PC-3 (cell line): ENCODE measurements around the gene LUC7L. TPM values are rescaled to one million over a fixed set of nuclear protein-coding genes. Genes with fewer than 3 reads are reported as not detected.

Experiments
- ATAC-seq: fragments of 200-7000 bp; cut with Tn5 transposase; 2 replicates; pipeline ENCODE4 v1.9.1; 2020; ENCODE audit warnings: mild to moderate bottlenecking, moderate library complexity
- BruUV-seq: library from RNA; stranded (reverse); fragments of 400-500 nt; replicated peaks from 2 replicates; lab custom pipeline; 2021; lab: Mats Ljungman, UMichigan
- CTCF ChIA-PET: fragments of 300-600 bp; sonication (Branson Sonifier 250); formaldehyde crosslinking; loops from one replicate; lab custom pipeline; 2022; ENCODE audit warnings: antibody characterized with exemption; lab: Charles Lee
- POLR2A ChIA-PET: fragments of 300-600 bp; sonication (Branson Sonifier 250); formaldehyde crosslinking; loops from one replicate; lab custom pipeline; 2022; ENCODE audit warnings: antibody characterized with exemption; ENCODE audit not compliant: unreplicated experiment; lab: Charles Lee
- DNase-seq: peaks from one replicate; pipeline ENCODE4 v3.0.0-alpha.2; 2015
- H2AFZ ChIP-seq: fragments of 300-600 bp; sonication (generic); 2 replicates; pipeline ENCODE4 v1.6.0; 2016; ENCODE audit warnings: antibody characterized with exemption, low read length
- H3F3A ChIP-seq: fragments of 300-600 bp; sonication (generic); one replicate; pipeline ENCODE4 v1.6.0; 2017; ENCODE audit warnings: antibody characterized with exemption, low read length, control low read depth, mild to moderate bottlenecking; ENCODE audit not compliant: unreplicated experiment
- H3K27ac ChIP-seq: fragments of 300-600 bp; sonication (generic); 2 replicates; pipeline ENCODE4 v1.5.1; 2016; ENCODE audit warnings: mild to moderate bottlenecking, low read length
- H3K27me3 ChIP-seq: fragments of 300-600 bp; sonication (generic); 2 replicates; pipeline ENCODE4 v1.6.1; 2016; ENCODE audit warnings: low read length, mixed read lengths
- H3K36me3 ChIP-seq: fragments of 300-600 bp; sonication (generic); 2 replicates; pipeline ENCODE4 v1.6.1; 2016; ENCODE audit warnings: low read depth, mixed run types, low read length, mixed read lengths
- H3K4me1 ChIP-seq: fragments of 300-600 bp; sonication (generic); 2 replicates; pipeline ENCODE4 v1.5.1; 2016; ENCODE audit warnings: low read length; ENCODE audit not compliant: insufficient read depth
- H3K4me2 ChIP-seq: fragments of 300-600 bp; sonication (generic); 2 replicates; pipeline ENCODE4 v1.6.0; 2016; ENCODE audit warnings: low read length
- H3K4me3 ChIP-seq: fragments of 300-600 bp; sonication (generic); 2 replicates; pipeline ENCODE4 v1.5.1; 2016; ENCODE audit warnings: mild to moderate bottlenecking, low read length, mixed read lengths
- H3K79me2 ChIP-seq: fragments of 300-600 bp; sonication (generic); 2 replicates; pipeline ENCODE4 v1.6.1; 2017; ENCODE audit warnings: low read length, mixed read lengths
- H3K9ac ChIP-seq: fragments of 300-600 bp; sonication (generic); 2 replicates; pipeline ENCODE4 v1.6.0; 2016; ENCODE audit warnings: mild to moderate bottlenecking, low read length
- H3K9me2 ChIP-seq: fragments of 300-600 bp; sonication (generic); replicated peaks from 2 replicates; pipeline ENCODE4 v1.6.1; 2016; ENCODE audit warnings: mixed run types, low read length, mixed read lengths
- H3K9me3 ChIP-seq: fragments of 300-600 bp; sonication (generic); 2 replicates; pipeline ENCODE4 v1.6.1; 2016; ENCODE audit warnings: low read length, mixed read lengths
- H4K20me1 ChIP-seq: fragments of 300-600 bp; sonication (generic); 2 replicates; pipeline ENCODE4 v1.6.1; 2016; ENCODE audit warnings: low read length, mixed read lengths
- EZH2 ChIP-seq: fragments of 300-600 bp; sonication (generic); IDR thresholded peaks from one replicate; pipeline ENCODE4 v1.6.1; 2017; ENCODE audit warnings: antibody characterized with exemption, mild to moderate bottlenecking, low read length; ENCODE audit not compliant: unreplicated experiment
- EZH2phosphoT487 ChIP-seq: fragments of 300-600 bp; sonication (generic); IDR thresholded peaks from 2 replicates; pipeline ENCODE4 v1.6.1; 2018; ENCODE audit warnings: mild to moderate bottlenecking, antibody characterized with exemption, low read length, borderline replicate concordance
- intact Hi-C: fragments of 100-400 bp; cut with micrococcal nuclease; formaldehyde crosslinking; loops from 2 replicates; pipeline ENCODE4 v1.9.0; 2023
- total RNA-seq: library from RNA; depleted of rRNA; stranded (reverse); fragments of >200 nt; gene quantifications from 2 replicates; pipeline ENCODE4 v1.2.3, GENCODE V29; 2014
- TF ChIP-seq, protein P1 (sequence below): fragments of 300-600 bp; sonication (generic); conservative IDR thresholded peaks from 2 replicates; pipeline ENCODE4 v1.5.1; 2017; ENCODE audit warnings: antibody characterized with exemption, low read depth, mild to moderate bottlenecking, low read length

Gene LUC7L
- total RNA-seq, 1 experiment from 2014 or later: 46.0 TPM

DNA sequence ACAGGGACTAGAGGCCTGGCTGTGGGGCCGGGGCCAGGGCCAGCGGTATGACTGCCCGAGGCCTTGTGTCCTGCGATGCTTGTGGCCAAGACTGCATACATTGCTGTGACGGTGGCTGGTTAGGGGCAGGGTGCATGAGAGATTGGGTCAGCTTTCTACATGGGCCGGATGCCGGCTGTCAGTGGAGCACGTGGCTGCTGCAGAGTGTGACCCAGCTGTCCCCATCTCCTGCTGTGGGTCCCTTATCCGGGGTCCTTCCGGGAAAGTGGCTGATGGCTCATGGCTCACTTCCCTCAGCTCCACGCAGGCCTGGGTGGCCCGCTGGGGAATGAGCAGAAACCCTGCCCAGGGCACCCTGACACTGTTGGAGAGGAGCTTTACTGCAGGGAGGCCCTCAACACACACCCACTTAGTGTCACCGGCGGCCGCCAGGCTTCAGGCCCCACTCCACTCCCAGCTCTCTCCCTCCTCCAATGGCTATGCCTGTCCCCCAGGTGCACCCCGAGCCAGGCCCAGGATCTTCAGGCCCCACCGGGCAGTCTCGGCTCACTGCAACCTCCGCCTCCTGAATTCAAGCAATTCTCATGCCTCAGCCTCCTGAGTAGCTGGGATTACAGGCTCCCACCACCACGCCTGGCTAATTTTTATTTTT, 47.3 kb upstream of the LUC7L start:
- Histone ChIP-seq H3F3A (no peaks in the 10 kb centered on the region), H3K4me3 (no peak overlapping the region), H3K27me3 (peaks cover 10% of the 10 kb centered on the region), H3K79me2 (no peaks in the 10 kb centered on the region), H4K20me1 (no peaks in the 10 kb centered on the region), H3K4me1 (no peaks in the 10 kb centered on the region), H3K9ac (no peak overlapping the region), H3K9me2 (no peaks in the 10 kb centered on the region), H3K4me2 (no peak overlapping the region), H3K36me3 (no peaks in the 10 kb centered on the region), H3K27ac (no peak overlapping the region), H2AFZ (no peak overlapping the region), H3K9me3 (no peaks in the 10 kb centered on the region)
- intact Hi-C loops: no loop called here
- ChIA-PET POLR2A (no interaction called here), CTCF (no interaction called here)
- TF ChIP-seq EZH2phosphoT487 (no peak), EZH2 (no peak)
- TF ChIP-seq, protein P1, sequence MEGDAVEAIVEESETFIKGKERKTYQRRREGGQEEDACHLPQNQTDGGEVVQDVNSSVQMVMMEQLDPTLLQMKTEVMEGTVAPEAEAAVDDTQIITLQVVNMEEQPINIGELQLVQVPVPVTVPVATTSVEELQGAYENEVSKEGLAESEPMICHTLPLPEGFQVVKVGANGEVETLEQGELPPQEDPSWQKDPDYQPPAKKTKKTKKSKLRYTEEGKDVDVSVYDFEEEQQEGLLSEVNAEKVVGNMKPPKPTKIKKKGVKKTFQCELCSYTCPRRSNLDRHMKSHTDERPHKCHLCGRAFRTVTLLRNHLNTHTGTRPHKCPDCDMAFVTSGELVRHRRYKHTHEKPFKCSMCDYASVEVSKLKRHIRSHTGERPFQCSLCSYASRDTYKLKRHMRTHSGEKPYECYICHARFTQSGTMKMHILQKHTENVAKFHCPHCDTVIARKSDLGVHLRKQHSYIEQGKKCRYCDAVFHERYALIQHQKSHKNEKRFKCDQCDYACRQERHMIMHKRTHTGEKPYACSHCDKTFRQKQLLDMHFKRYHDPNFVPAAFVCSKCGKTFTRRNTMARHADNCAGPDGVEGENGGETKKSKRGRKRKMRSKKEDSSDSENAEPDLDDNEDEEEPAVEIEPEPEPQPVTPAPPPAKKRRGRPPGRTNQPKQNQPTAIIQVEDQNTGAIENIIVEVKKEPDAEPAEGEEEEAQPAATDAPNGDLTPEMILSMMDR: no peak
- no peak for DNase-seq
- BruUV-seq: no TSS peak
- no peak for ATAC-seq

DNA sequence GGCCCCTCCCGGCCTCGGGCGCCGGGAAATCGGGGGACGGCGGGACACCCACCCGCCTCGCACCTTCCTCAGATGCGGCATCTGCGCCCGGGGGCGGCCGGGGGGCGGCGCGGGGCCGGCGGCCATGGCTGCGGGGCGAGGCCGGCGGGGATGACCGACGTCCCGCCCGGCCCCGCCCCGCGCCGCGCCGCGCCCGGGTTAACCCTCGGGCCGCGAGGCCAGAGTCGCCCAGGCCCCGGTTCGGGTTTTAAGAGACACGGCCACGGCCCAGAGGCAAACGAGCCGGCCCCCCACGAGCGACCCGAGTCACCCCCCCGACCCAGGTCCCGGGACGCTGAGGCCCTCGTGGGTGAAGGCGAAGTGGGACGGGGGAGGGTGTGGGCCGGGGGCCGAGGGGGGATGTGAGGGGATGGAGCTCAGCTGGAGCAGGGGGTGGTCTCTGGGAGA, 46.6 kb upstream of the LUC7L start, which contains the start of gene RGS11:
Gene RGS11 (minus strand): TSS at position 159 of the 447 bp plus-strand sequence. CDS start 33 bp downstream, at position 126.
- Histone ChIP-seq H3K36me3 (no peaks in the 10 kb centered on the region), H3K4me1 (no peaks in the 10 kb centered on the region), H3K9me3 (no peaks in the 10 kb centered on the region), H2AFZ (peak within 1 kb of the TSS; percentile 55; the same call in 1 of the 2 replicates), H3K79me2 (no peaks in the 10 kb centered on the region), H4K20me1 (no peaks in the 10 kb centered on the region), H3K27me3 (peaks cover 2% of the 10 kb centered on the region; the same call in 1 of the 2 replicates), H3K4me3 (peak within 1 kb of the TSS; percentile 52; the same call in 1 of the 2 replicates), H3K27ac (no peak within 1 kb of the TSS), H3F3A (no peaks in the 10 kb centered on the region), H3K9ac (no peak within 1 kb of the TSS), H3K4me2 (peak within 1 kb of the TSS; percentile 81), H3K9me2 (no peaks in the 10 kb centered on the region)
- CTCF ChIA-PET: no interaction called here
- TF ChIP-seq EZH2 (no peak), EZH2phosphoT487 (no peak)
- TF ChIP-seq, protein P1: no peak
- POLR2A ChIA-PET: no interaction called here
- DNase-seq (no peak), ATAC-seq (0 out of 2 replicates have a peak, but pooled peaks have one; percentile 14)
- BruUV-seq: no TSS peak
- intact Hi-C loops: no loop called here

DNA sequence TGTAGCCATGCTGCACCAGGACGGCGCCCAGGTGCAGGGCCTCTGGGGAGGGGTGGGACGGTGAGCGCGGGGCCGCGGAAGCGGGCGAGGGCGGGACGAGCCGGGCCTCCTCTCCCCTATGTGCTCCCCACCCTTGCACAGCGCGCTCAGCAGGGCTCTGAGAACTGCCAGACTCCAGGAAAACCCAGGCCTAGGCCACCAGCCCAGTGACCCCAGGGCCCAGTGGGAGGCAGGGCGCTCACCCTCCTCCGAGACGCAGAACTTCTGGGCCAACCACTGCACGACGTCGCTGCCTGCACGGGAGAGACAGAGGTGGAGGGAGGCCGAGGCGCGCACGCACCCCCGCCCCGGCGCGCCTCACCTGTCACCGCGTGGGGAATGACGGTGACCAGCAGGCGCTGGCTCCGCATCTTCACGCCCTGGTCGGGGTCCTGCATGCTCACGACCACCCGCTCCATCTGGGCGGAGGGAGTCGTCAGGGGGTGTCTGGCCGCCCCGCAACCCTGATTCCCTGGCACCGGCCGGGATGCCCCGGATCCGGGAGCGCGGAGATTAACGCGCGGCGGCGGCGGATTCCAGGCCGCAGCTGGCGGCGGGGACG, 45.9 kb upstream of the LUC7L start:
- ChIA-PET CTCF (no interaction called here), POLR2A (no interaction called here)
- Histone ChIP-seq H2AFZ (peak overlapping the region; percentile 55; the same call in 1 of the 2 replicates), H3K9ac (no peak overlapping the region), H3K4me2 (peak overlapping the region; percentile 81), H3K9me2 (no peaks in the 10 kb centered on the region), H4K20me1 (no peaks in the 10 kb centered on the region), H3K4me1 (no peaks in the 10 kb centered on the region), H3K9me3 (no peaks in the 10 kb centered on the region), H3K4me3 (peak overlapping the region; percentile 52; the same call in 1 of the 2 replicates), H3K79me2 (no peaks in the 10 kb centered on the region), H3K27me3 (no peaks in the 10 kb centered on the region), H3K27ac (no peak overlapping the region), H3F3A (no peaks in the 10 kb centered on the region), H3K36me3 (no peaks in the 10 kb centered on the region)
- ATAC-seq (peak; percentile 42), DNase-seq (no peak)
- intact Hi-C loops: no loop called here
- TF ChIP-seq EZH2phosphoT487: no peak
- TF ChIP-seq EZH2: no peak
- TF ChIP-seq, protein P1: no peak
- no TSS peak for BruUV-seq
